Brain microvascular endothelial cell (primary cell): ENCODE results near the gene WNT3.

Source experiments
- DNase-seq: peaks from one replicate; pipeline ENCODE4 v3.0.0-alpha.2; 2020
- H3K27ac ChIP-seq: fragments of 250-450 bp; sonication (Bioruptor Pico); 2 replicates; pipeline ENCODE4 v1.5.1; 2020; ENCODE audit warnings: mild to moderate bottlenecking, moderate library complexity
- H3K27me3 ChIP-seq: fragments of 250-450 bp; sonication (Bioruptor Pico); replicated peaks from 2 replicates; pipeline ENCODE4 v1.5.1; 2020; ENCODE audit warnings: mild to moderate bottlenecking
- H3K36me3 ChIP-seq: fragments of 250-450 bp; sonication (Bioruptor Pico); replicated peaks from 2 replicates; pipeline ENCODE4 v1.5.1; 2020; ENCODE audit warnings: mild to moderate bottlenecking
- H3K4me3 ChIP-seq: 2 replicates; pipeline ENCODE4 v1.5.1; 2011; ENCODE audit warnings: low read depth, mild to moderate bottlenecking, control low read depth, low read length, moderate library complexity
- in situ Hi-C: cut with HindIII; loops from 2 replicates; pipeline ENCODE4 v1.10.0; 2017; ENCODE audit warnings: low sequenced_read_pairs, low pct_ligation_motif_present
- TF ChIP-seq, protein P1 (sequence below): IDR thresholded peaks from 2 replicates; pipeline ENCODE4 v1.5.1; 2011; ENCODE audit warnings: low read depth, mild to moderate bottlenecking, moderate library complexity, low read length, control low read depth, inconsistent platforms; ENCODE audit errors: missing control alignments

The WNT3 gene

DNA sequence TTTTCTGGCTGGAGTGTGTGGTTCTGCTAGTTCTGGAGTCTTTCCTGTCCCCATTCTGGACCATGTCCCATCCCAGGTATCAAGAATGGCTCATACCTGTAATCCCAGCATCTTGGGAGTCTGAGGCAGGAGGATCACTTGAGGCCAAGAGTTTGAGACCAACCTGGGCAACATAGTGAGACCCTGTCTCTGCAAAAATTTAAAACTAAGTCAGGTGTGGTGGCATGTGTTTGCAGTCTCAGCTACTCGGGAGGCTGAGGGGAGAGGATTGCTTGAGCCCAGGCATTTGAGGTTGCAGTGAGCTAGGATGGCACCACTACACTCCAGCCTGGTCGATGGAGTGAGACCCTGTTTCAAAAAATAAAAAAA is 15.3 kb upstream of the WNT3 start:
- TF ChIP-seq, protein P1, sequence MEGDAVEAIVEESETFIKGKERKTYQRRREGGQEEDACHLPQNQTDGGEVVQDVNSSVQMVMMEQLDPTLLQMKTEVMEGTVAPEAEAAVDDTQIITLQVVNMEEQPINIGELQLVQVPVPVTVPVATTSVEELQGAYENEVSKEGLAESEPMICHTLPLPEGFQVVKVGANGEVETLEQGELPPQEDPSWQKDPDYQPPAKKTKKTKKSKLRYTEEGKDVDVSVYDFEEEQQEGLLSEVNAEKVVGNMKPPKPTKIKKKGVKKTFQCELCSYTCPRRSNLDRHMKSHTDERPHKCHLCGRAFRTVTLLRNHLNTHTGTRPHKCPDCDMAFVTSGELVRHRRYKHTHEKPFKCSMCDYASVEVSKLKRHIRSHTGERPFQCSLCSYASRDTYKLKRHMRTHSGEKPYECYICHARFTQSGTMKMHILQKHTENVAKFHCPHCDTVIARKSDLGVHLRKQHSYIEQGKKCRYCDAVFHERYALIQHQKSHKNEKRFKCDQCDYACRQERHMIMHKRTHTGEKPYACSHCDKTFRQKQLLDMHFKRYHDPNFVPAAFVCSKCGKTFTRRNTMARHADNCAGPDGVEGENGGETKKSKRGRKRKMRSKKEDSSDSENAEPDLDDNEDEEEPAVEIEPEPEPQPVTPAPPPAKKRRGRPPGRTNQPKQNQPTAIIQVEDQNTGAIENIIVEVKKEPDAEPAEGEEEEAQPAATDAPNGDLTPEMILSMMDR, result no peak
- in situ Hi-C loops, result no loop called here
- Histone ChIP-seq H3K4me3 (no peak overlapping the region), H3K36me3 (no peaks in the 10 kb centered on the region), H3K27me3 (peaks cover under 1% of the 10 kb centered on the region), H3K27ac (no peak overlapping the region)
- no peak for DNase-seq

DNA sequence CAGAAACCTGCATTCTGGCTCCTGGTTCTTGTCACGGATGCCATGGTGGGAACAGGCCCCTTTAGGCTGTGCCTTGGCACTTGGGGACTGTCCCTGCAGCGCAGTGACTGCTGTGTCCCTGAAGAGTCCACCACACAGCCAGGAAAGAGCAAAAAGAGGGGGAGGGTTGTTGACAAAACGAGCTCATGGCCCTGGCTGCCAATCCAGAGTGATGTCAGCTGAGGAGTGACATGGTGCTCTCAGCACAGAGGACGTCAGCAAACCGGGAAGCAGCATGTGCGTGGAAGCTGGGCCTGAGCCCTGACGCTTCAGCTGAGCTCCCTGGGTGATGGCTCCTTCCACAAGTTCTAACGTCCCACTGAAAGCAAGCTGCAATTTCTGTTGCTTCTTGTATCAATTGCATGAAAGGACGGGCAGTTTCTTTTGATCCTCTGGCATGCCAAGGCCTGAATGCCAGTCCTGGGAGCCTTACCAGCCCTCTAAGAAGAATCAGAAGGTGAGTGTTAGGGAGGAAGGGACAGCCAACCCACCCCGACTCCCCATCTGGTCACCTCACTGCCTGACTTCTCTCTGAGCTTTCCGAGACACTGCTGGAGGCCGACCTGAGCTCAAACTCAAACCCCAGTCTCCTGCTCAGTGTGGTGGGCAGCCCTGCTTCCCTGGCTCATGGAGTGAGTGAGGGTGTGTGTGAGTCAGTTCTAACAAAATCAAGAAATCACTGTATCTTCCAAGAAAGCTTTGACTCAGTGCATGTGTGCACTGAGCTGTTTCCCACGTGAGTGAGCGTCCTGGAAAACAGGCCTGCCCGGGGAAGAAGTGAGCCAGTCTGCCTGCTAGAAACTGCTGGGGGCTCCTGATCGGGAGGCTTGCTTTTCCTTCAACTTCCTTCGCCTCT is 14.7 kb upstream of the WNT3 start:
- TF ChIP-seq, protein P1, result no peak
- no peak overlapping the region for H3K4me3 ChIP-seq
- no peaks in the 10 kb centered on the region for H3K36me3 ChIP-seq
- in situ Hi-C loops, result no loop called here
- peak; percentile 54 for DNase-seq
- no peak overlapping the region for H3K27ac ChIP-seq
- peaks cover 2% of the 10 kb centered on the region for H3K27me3 ChIP-seq

DNA sequence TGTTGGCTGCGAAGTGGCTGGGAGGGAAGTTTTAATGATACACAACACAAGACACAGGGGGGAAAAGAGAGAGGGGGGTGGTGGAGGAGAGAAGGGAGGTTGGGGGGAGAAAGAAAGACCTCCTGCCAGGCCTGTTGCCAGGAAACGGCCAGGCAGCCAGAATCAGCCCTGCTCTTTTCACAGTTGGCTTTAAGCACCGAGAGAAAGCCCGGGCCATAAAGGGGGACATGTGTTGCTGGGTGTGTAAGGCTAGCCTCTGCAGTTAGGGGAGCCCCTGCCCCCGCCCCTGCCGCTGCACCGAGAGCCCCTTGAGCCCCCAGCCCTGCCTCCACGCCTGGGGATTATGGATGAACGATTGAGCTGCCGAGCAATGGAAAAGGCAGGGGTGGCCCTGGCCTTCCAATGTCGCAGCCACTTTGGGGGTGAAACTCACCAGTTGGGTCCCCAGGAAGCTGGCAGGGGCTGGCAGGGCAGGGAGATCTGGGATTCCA is 13.9 kb upstream of the WNT3 start:
- H3K27me3 ChIP-seq, result peaks cover 2% of the 10 kb centered on the region
- DNase-seq, result no peak
- no peaks in the 10 kb centered on the region for H3K36me3 ChIP-seq
- TF ChIP-seq, protein P1, result no peak
- no peak overlapping the region for H3K27ac ChIP-seq
- H3K4me3 ChIP-seq, result no peak overlapping the region
- in situ Hi-C loops, result no loop called here

DNA sequence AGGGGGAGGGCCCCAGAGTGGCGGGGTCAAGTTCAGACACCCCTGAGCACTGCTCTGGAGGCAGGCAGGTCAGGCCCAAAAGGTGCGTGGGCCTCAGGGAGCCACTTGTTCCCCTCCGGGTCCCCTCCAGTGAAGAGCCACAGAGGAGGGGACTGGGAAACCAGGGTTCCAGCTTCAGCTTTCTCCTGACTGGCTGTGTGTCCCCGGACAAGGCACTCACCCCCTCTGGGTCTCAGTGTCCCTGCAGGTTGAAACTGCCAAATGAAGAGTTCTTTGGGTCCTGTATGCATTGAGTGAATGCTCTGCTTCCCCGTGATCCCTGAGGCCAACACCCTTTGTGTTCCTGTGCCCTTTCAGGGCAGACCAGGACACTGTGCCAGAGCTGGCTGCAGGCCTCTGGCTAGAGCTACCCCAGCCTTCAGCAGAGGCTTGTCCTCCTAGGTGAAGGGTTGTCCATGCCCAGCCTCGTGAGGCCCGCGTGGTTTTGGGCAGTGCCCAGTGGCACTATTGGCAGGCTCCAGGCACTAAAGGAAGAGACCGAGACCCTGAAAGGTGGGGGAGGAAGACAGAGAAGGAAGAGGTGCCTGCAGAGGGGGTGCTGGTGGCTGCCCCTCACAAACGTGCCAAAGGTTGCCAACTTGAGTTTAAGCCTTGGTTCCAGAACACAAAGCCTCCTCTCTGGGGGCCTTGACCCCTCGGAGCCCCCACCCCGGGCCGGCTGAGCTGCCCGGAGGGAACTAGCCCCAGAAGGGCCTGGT is 13.3 kb upstream of the WNT3 start:
- TF ChIP-seq, protein P1, result no peak
- H3K27ac ChIP-seq, result no peak overlapping the region
- in situ Hi-C loops, result no loop called here

DNA sequence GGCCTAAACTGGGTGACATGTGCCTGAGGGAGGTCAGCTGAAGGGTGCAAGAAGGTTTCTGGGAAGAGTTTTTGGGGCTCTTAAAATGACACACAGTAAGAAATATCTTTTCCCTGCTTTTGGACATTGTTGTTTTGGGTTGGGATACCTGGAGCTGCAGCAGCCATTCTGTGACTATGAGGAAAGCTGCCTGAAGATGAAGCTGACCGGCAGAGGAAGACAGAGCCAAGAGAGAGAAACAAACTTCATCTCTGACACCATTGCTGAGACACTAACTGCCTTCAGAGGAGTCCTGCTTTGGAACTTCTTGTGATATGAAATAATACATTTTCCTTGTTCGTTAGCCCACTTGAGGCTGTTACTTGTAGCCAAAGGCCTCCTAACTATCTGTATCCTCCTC is 8.8 kb upstream of the WNT3 start:
- TF ChIP-seq, protein P1, result no peak
- in situ Hi-C loops, result no loop called here
- Histone ChIP-seq H3K27ac (no peak overlapping the region), H3K4me3 (no peak overlapping the region), H3K36me3 (no peaks in the 10 kb centered on the region), H3K27me3 (peaks cover 9% of the 10 kb centered on the region)
- DNase-seq, result no peak

More for the DNA sequence above, 13.3 kb upstream of the WNT3 start:
- H3K27me3 ChIP-seq, result peaks cover 2% of the 10 kb centered on the region
- H3K36me3 ChIP-seq, result no peaks in the 10 kb centered on the region
- no peak overlapping the region for H3K4me3 ChIP-seq
- no peak for DNase-seq
